Upper lobe of left lung (tissue), 6 donors: ENCODE results near the gene RPS29. TPM values are rescaled to one million over a fixed set of nuclear protein-coding genes. Genes with fewer than 3 reads are reported as not detected.

Source experiments
- ATAC-seq, 2 donors: fragments of 200-7000 bp; cut with Tn5 transposase; one replicate each; pipeline ENCODE4 v1.9.1; 2022; ENCODE audit warnings: mild to moderate bottlenecking in 2 of 2, moderate library complexity in 2 of 2; ENCODE audit not compliant: low FRiP score in 2 of 2
- DNase-seq, 2 donors: peaks; one replicate each; pipeline ENCODE4 v3.0.0-alpha.2; 2019 to 2020
- H3K27ac ChIP-seq, 4 donors: fragments of 200-600 bp; sonication (generic); one replicate each; pipeline ENCODE4 v1.5.1; 2016 to 2019
- H3K27me3 ChIP-seq, 4 donors: fragments of 200-600 bp; sonication (generic); one replicate each; pipeline ENCODE4 v1.5.1; 2017 to 2019
- H3K36me3 ChIP-seq, 4 donors: fragments of 200-600 bp; sonication (generic); one replicate each; pipeline ENCODE4 v1.5.1; 2016 to 2019
- H3K4me1 ChIP-seq, 4 donors: fragments of 200-600 bp; sonication (generic); one replicate each; pipeline ENCODE4 v1.5.1; 2018 to 2019
- H3K4me3 ChIP-seq, 4 donors: fragments of 200-600 bp; sonication (generic); one replicate each; pipeline ENCODE4 v1.5.1; 2017 to 2019; ENCODE audit warnings: mild to moderate bottlenecking in 2 of 4, moderate library complexity in 1 of 4
- H3K9me3 ChIP-seq, 4 donors: fragments of 200-600 bp; sonication (generic); one replicate each; pipeline ENCODE4 v1.5.1; 2018 to 2019
- EP300 ChIP-seq, 4 donors: sonication (generic); formaldehyde crosslinking; IDR thresholded peaks; one replicate each; pipeline ENCODE4 v1.5.1; 2017; ENCODE audit warnings: antibody characterized with exemption in 4 of 4, control low read depth in 2 of 4
- POLR2A ChIP-seq, 4 donors: fragments of 450-650 bp; IDR thresholded peaks; one replicate each; pipeline ENCODE4 v1.5.1; 2016 to 2017; ENCODE audit warnings: antibody characterized with exemption in 4 of 4, mild to moderate bottlenecking in 2 of 4
- POLR2AphosphoS5 ChIP-seq, 2 donors: sonication (generic); formaldehyde crosslinking; IDR thresholded peaks; one replicate each; pipeline ENCODE4 v1.5.1; 2017; ENCODE audit warnings: antibody characterized with exemption in 2 of 2
- WGBS, 2 donors: methylation state at CpG; one replicate each; pipeline ENCODE4 v1.1.5; 2017 to 2018; 5-methylcytosine and 5-hydroxymethylcytosine counted together
- total RNA-seq, 6 donors: library from RNA; depleted of rRNA in 4 of 6; stranded (reverse); fragments of >200 nt in 4 of 6; gene quantifications; one replicate each; pipeline versions ENCODE4 v1.1.0 to v1.2.1, GENCODE V29; 2016 to 2021
- TF ChIP-seq, protein P1 (sequence below), 6 experiments: fragments of 450-650 bp in 4 of 6; fragments of 200-600 bp in 2 of 6; sonication (generic) in 2 of 6; IDR thresholded peaks; one replicate each; pipeline ENCODE4 v1.5.1; 2016 to 2019; ENCODE audit warnings: antibody characterized with exemption in 6 of 6
- donor health status: DM: no; HTN: no; CAD: no; lungs with moderate emphysema.
- donor health status: DM: no; HTN: yes; CAD: no; lungs with severe emphysema.

RPS29 gene
- total RNA-seq, 6 donors from 2014 or later = 308 to 5,471 (median 1,242) TPM

DNA sequence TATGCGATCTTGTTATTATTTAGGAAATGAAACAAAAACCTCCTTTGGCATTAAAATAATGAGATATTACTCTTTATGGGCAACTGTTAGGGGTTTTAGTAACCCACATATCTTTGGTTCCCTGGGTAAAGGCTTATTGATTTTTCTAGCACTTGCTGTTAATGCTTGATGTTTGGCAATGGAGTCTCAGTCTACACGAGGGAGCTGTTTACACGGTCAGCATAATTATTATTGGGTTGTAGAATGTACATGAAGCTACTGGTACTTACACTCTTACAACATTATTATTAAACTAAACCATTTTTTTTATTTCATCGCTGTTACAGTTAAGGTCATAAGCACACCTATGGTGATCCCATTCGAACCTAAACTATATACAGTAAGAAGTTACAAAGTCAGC lies 12.1 kb downstream of the RPS29 start:
- TF ChIP-seq POLR2AphosphoS5 (IDR thresholded peaks at IDR 0.05) (no peak), EP300 (IDR thresholded peaks at IDR 0.05) (no peak), POLR2A (IDR thresholded peaks at IDR 0.05) (no peak)
- TF ChIP-seq, protein P1, sequence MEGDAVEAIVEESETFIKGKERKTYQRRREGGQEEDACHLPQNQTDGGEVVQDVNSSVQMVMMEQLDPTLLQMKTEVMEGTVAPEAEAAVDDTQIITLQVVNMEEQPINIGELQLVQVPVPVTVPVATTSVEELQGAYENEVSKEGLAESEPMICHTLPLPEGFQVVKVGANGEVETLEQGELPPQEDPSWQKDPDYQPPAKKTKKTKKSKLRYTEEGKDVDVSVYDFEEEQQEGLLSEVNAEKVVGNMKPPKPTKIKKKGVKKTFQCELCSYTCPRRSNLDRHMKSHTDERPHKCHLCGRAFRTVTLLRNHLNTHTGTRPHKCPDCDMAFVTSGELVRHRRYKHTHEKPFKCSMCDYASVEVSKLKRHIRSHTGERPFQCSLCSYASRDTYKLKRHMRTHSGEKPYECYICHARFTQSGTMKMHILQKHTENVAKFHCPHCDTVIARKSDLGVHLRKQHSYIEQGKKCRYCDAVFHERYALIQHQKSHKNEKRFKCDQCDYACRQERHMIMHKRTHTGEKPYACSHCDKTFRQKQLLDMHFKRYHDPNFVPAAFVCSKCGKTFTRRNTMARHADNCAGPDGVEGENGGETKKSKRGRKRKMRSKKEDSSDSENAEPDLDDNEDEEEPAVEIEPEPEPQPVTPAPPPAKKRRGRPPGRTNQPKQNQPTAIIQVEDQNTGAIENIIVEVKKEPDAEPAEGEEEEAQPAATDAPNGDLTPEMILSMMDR (IDR thresholded peaks at IDR 0.05) = no peak
- Histone ChIP-seq H3K27ac (no peak overlapping the region), H3K4me3 (no peak overlapping the region), H3K9me3 (no peaks in the 10 kb centered on the region), H3K4me1 (no peaks in the 10 kb centered on the region), H3K27me3 (no peaks in the 10 kb centered on the region), H3K36me3 (peaks cover 0 to 26% (median 10%) of the 10 kb centered on the region in 4 donors)
- ATAC-seq = no peak
- WGBS, 2 donors = 91% methylated on average over 5 of the region's 5 CpGs
- DNase-seq = no peak

DNA sequence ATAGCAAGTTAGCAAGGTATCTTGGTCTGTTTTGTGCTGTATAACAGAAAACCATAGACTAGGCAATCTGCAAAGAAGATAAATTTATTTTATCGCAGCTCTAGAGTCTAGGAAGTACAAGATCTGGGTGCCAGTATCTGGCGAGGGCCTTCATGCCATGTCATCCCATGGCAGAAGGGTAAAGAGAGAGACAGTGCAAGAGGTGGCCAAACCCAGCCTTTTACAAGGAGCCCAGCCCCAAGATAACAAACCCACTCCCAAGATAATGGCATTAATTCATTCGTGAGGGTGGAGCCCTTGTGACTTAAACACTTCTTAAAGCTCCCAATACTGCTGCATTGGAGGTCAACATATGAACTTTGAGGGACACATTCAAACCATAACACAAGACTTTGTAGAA lies 16.9 kb downstream of the RPS29 start:
- H3K4me3 ChIP-seq = no peak overlapping the region
- ATAC-seq (no peak), DNase-seq (no peak)
- no peaks in the 10 kb centered on the region for H3K4me1 ChIP-seq
- no peaks in the 10 kb centered on the region for H3K27me3 ChIP-seq
- H3K36me3 ChIP-seq = no peaks in the 10 kb centered on the region
- H3K27ac ChIP-seq = no peak overlapping the region
- 76 to 87% methylated on average over 3 of the region's 3 CpGs for WGBS, 2 donors
- H3K9me3 ChIP-seq = no peaks in the 10 kb centered on the region
- no peak for TF ChIP-seq POLR2AphosphoS5 (IDR thresholded peaks at IDR 0.05)
- no peak for TF ChIP-seq POLR2A (IDR thresholded peaks at IDR 0.05)
- no peak for TF ChIP-seq EP300 (IDR thresholded peaks at IDR 0.05)
- TF ChIP-seq, protein P1 (IDR thresholded peaks at IDR 0.05) = no peak

DNA sequence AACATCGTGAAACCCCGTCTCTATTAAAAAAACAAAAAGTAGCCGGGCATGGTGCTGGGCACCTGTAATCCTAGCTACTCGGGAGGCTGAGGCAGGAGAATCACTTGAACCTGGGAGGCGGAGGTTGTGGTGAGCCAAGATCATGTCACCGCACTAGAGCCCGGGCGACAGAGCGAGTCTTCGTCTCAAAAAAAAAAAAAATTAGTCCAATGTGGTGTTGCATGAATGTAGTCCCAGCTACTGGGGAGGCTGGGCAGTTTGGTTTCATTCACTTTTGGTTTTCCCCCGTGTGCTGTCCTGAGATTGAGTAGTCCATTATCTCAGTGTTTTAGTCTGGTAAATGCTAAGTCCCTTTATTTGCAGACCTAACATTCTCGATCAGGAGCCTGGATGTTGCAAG lies 19.5 kb downstream of the RPS29 start:
- DNase-seq (no peak), ATAC-seq (no peak)
- H3K9me3 ChIP-seq = no peaks in the 10 kb centered on the region
- WGBS, 2 donors = 86 to 91% methylated on average over 12 of the region's 12 CpGs
- H3K36me3 ChIP-seq = no peaks in the 10 kb centered on the region
- no peak overlapping the region for H3K27ac ChIP-seq
- no peaks in the 10 kb centered on the region for H3K27me3 ChIP-seq
- H3K4me3 ChIP-seq = no peak overlapping the region
- TF ChIP-seq, protein P1 (IDR thresholded peaks at IDR 0.05) = no peak
- TF ChIP-seq POLR2A (IDR thresholded peaks at IDR 0.05) = no peak
- TF ChIP-seq EP300 (IDR thresholded peaks at IDR 0.05) = no peak
- TF ChIP-seq POLR2AphosphoS5 (IDR thresholded peaks at IDR 0.05) = no peak
- no peaks in the 10 kb centered on the region for H3K4me1 ChIP-seq

DNA sequence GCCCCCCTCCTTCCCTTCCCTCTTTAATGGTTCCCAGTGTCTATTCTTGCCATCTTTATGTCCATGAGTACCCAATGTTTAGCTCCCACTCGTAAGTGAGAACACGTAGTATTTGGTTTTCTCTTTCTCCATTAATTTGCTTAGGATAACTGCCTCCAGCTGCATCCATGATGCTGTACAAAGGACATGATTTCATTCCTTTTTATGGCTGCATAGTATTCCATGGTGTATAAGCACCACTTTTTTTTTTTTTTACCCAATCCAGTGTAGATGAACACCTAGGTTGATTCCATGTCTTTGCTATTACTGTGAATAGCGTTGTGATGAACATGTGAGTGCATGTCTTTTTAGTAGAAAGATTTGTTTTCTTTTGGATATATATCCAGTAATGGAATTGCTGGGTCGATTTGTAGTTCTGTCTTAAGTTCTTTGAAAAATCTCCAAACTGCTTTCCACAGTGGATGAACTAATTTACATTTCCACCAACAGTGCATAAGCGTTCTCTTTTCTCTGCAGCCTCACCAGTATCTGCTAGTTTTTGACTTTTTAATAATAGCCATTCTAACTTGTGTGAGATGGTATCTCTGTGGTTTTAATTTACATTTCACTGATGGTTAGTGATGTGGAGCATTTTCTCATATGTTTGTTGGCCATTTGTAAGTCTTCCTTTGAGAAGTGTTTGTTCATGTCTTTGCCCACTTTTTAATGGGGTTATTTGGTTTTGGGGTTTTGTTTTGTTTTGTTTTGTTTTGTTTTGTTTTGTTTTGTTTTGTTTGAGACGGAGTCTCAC lies 26.0 kb downstream of the RPS29 start:
- TF ChIP-seq, protein P1 (IDR thresholded peaks at IDR 0.05) = no peak
- TF ChIP-seq POLR2A (IDR thresholded peaks at IDR 0.05) = no peak
- no peak for TF ChIP-seq EP300 (IDR thresholded peaks at IDR 0.05)
- TF ChIP-seq POLR2AphosphoS5 (IDR thresholded peaks at IDR 0.05) = no peak
- H3K4me3 ChIP-seq = no peak overlapping the region
- WGBS, 2 donors = 89 to 93% methylated on average over 6 of the region's 6 CpGs
- no peaks in the 10 kb centered on the region for H3K27me3 ChIP-seq
- ATAC-seq (no peak), DNase-seq (no peak)
- H3K9me3 ChIP-seq = no peaks in the 10 kb centered on the region
- no peaks in the 10 kb centered on the region for H3K36me3 ChIP-seq
- H3K4me1 ChIP-seq = no peaks in the 10 kb centered on the region
- no peak overlapping the region for H3K27ac ChIP-seq

DNA sequence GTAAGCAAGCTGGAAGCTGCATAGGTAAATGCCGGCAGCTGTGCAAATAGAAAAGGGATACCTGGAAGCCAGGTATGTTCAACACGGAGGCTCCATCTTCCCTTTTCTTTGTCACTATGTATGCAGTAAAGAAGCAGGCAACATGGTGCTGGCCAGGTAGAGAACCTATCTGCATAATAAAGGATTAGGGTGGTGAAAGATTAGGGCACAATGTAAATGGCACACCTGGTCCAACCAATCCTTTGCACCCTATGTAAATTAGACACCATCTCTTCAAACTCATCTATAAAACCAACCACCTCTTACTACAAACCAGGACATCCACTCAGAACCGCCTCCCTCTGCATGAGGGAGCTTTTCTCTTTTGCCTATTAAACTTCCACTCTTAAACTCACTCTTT lies 32.3 kb downstream of the RPS29 start:
- H3K9me3 ChIP-seq = no peaks in the 10 kb centered on the region
- H3K4me3 ChIP-seq = no peak overlapping the region
- H3K4me1 ChIP-seq = no peaks in the 10 kb centered on the region
- no peak overlapping the region for H3K27ac ChIP-seq
- H3K36me3 ChIP-seq = no peaks in the 10 kb centered on the region
- TF ChIP-seq POLR2AphosphoS5 (IDR thresholded peaks at IDR 0.05) (no peak), EP300 (IDR thresholded peaks at IDR 0.05) (no peak), POLR2A (IDR thresholded peaks at IDR 0.05) (no peak)
- TF ChIP-seq, protein P1 (IDR thresholded peaks at IDR 0.05) = no peak
- 59 to 61% methylated on average over 3 of the region's 3 CpGs for WGBS, 2 donors
- DNase-seq = no peak
- no peak for ATAC-seq
- H3K27me3 ChIP-seq = no peaks in the 10 kb centered on the region
